HEK293 (cell line): ENCODE data around the gene C2orf81.

Experiments
- CTCF ChIA-PET: fragments of 350-600 bp; formaldehyde crosslinking; extraction: SDS; loops from one replicate; lab custom pipeline; 2021; ENCODE audit warnings: antibody characterized with exemption; lab: Yijun Ruan, JAX
- POLR2A ChIA-PET: fragments of 300-600 bp; formaldehyde crosslinking; extraction: SDS; loops from one replicate; lab custom pipeline; 2020; ENCODE audit warnings: antibody characterized with exemption, inconsistent platforms; lab: Yijun Ruan, JAX
- H3K27ac ChIP-seq: fragments of 200-500 bp; sonication (Bioruptor generic); 2 replicates; pipeline ENCODE4 v1.5.1; 2014; ENCODE audit warnings: low read depth, low read length, control low read depth, inconsistent platforms; ENCODE audit errors: extremely low read depth
- H3K36me3 ChIP-seq, 2 experiments: fragments of 200-500 bp in 1 of 2; sonication (Bioruptor generic) in 1 of 2; 1 replicate in 1 of 2; 2 replicates in 1 of 2; pipeline ENCODE4 v1.5.1; 2014 to 2017; ENCODE audit warnings: inconsistent platforms in 2 of 2, low read length in 2 of 2; ENCODE audit not compliant: control insufficient read depth in 2 of 2, insufficient read depth in 1 of 2
- H3K4me1 ChIP-seq: fragments of 200-500 bp; sonication (Bioruptor generic); 2 replicates; pipeline ENCODE4 v1.5.1; 2014; ENCODE audit warnings: mild to moderate bottlenecking, low read length, inconsistent platforms; ENCODE audit not compliant: control insufficient read depth, insufficient read depth
- H3K4me3 ChIP-seq: 2 replicates; pipeline ENCODE4 v1.5.1; 2011; ENCODE audit warnings: low read depth, mild to moderate bottlenecking, control low read depth, low read length, moderate library complexity
- H3K9me3 ChIP-seq: fragments of 200-500 bp; sonication (Bioruptor generic); 2 replicates; pipeline ENCODE4 v1.5.1; 2014; ENCODE audit warnings: low read depth, low read length, inconsistent platforms; ENCODE audit not compliant: control insufficient read depth, insufficient read depth
- ATF2 ChIP-seq: fragments of 450-650 bp; formaldehyde crosslinking; IDR thresholded peaks from 2 replicates; pipeline ENCODE4 v1.5.1; 2016; ENCODE audit warnings: missing biosample characterization, missing genetic modification characterization, low read depth
- KLF1 ChIP-seq: fragments of 450-650 bp; formaldehyde crosslinking; IDR thresholded peaks from 2 replicates; pipeline ENCODE4 v1.5.1; 2016; ENCODE audit warnings: missing biosample characterization, missing genetic modification characterization
- KLF16 ChIP-seq: fragments of 450-650 bp; formaldehyde crosslinking; IDR thresholded peaks from 2 replicates; pipeline ENCODE4 v1.5.1; 2017; ENCODE audit warnings: missing biosample characterization, missing genetic modification characterization
- OVOL3 ChIP-seq: fragments of 450-650 bp; formaldehyde crosslinking; IDR thresholded peaks from 2 replicates; pipeline ENCODE4 v1.5.1; 2016; ENCODE audit warnings: missing biosample characterization, missing genetic modification characterization
- RBAK ChIP-seq: fragments of 450-650 bp; formaldehyde crosslinking; IDR thresholded peaks from 2 replicates; pipeline ENCODE4 v1.5.1; 2016; ENCODE audit warnings: missing biosample characterization, missing genetic modification characterization
- TCF7L2 ChIP-seq: IDR thresholded peaks from 2 replicates; pipeline ENCODE4 v1.6.1; 2011; ENCODE audit warnings: low read depth, mild to moderate bottlenecking, inconsistent platforms, low read length, moderate library complexity, borderline replicate concordance
- YY1 ChIP-seq: fragments of 450-650 bp; formaldehyde crosslinking; IDR thresholded peaks from 2 replicates; pipeline ENCODE4 v1.5.1; 2018; ENCODE audit warnings: missing biosample characterization, missing genetic modification characterization
- ZBTB11 ChIP-seq: fragments of 450-650 bp; formaldehyde crosslinking; conservative IDR thresholded peaks from 2 replicates; pipeline ENCODE4 v1.5.1; 2016; ENCODE audit warnings: low read depth, missing biosample characterization, missing genetic modification characterization
- ZNF146 ChIP-seq: fragments of 450-650 bp; formaldehyde crosslinking; IDR thresholded peaks from 2 replicates; pipeline ENCODE4 v1.5.1; 2016; ENCODE audit warnings: missing biosample characterization, missing genetic modification characterization
- ZNF157 ChIP-seq: fragments of 450-650 bp; formaldehyde crosslinking; IDR thresholded peaks from 2 replicates; pipeline ENCODE4 v1.5.1; 2016; ENCODE audit warnings: missing biosample characterization, missing genetic modification characterization
- ZNF354C ChIP-seq: fragments of 450-650 bp; formaldehyde crosslinking; IDR thresholded peaks from 2 replicates; pipeline ENCODE4 v1.5.1; 2016; ENCODE audit warnings: missing biosample characterization, missing genetic modification characterization, low read depth, borderline replicate concordance
- ZNF362 ChIP-seq: fragments of 450-650 bp; formaldehyde crosslinking; IDR thresholded peaks from 2 replicates; pipeline ENCODE4 v1.5.1; 2016; ENCODE audit warnings: missing biosample characterization, missing genetic modification characterization
- ZNF423 ChIP-seq: fragments of 450-650 bp; formaldehyde crosslinking; IDR thresholded peaks from 2 replicates; pipeline ENCODE4 v1.5.1; 2016; ENCODE audit warnings: missing biosample characterization, missing genetic modification characterization
- ZNF555 ChIP-seq: fragments of 450-650 bp; formaldehyde crosslinking; conservative IDR thresholded peaks from 2 replicates; pipeline ENCODE4 v1.5.1; 2017; ENCODE audit warnings: missing biosample characterization, mild to moderate bottlenecking, missing genetic modification characterization, inconsistent platforms
- ZNF585B ChIP-seq: fragments of 450-650 bp; formaldehyde crosslinking; IDR thresholded peaks from 2 replicates; pipeline ENCODE4 v1.5.1; 2016; ENCODE audit warnings: missing biosample characterization, missing genetic modification characterization
- ZNF626 ChIP-seq: fragments of 450-650 bp; sonication (Bioruptor Pico); formaldehyde crosslinking; IDR thresholded peaks from 2 replicates; pipeline ENCODE4 v1.5.1; 2018; ENCODE audit warnings: missing biosample characterization, missing genetic modification characterization, inconsistent platforms
- ZXDB ChIP-seq: fragments of 450-650 bp; formaldehyde crosslinking; IDR thresholded peaks from 2 replicates; pipeline ENCODE4 v1.5.1; 2016; ENCODE audit warnings: missing biosample characterization, missing genetic modification characterization
- TF ChIP-seq, protein P1 (sequence below): fragments of 450-650 bp; formaldehyde crosslinking; IDR thresholded peaks from 2 replicates; pipeline ENCODE4 v1.5.1; 2016; ENCODE audit warnings: missing biosample characterization, missing genetic modification characterization
- TF ChIP-seq, protein P2 (sequence below): fragments of 450-650 bp; formaldehyde crosslinking; IDR thresholded peaks from 2 replicates; pipeline ENCODE4 v1.5.1; 2017; ENCODE audit warnings: missing biosample characterization, mild to moderate bottlenecking, missing genetic modification characterization, moderate library complexity

Gene C2orf81

GRCh38 chr2:74366036-74366435, 55.4 kb downstream of the C2orf81 start (continued):
- TF ChIP-seq ZBTB11 (tag by site-specific recombination) = no peak

- Histone ChIP-seq H3K4me1 (no peaks in the 10 kb centered on the region), H3K36me3 (peaks cover 22 to 100% of the 10 kb centered on the region in 2 experiments), H3K27ac (no peak overlapping the region), H3K4me3 (no peak overlapping the region), H3K9me3 (no peaks in the 10 kb centered on the region)
- CTCF ChIA-PET = no interaction called here
- POLR2A ChIA-PET = interaction anchor here (0.6 to 1.0 kb wide), 2 partner anchors 27 to 542 kb away, joined by 3 read pairs; no protein-coding TSS in a partner anchor
- TF ChIP-seq RBAK (no peak), ZNF354C (tag by site-specific recombination) (no peak), ZNF555 (tag by site-specific recombination) (no peak), TCF7L2 (no peak), YY1 (no peak), ATF2 (tag by site-specific recombination) (no peak), ZNF626 (tag by site-specific recombination) (no peak), KLF1 (tag by site-specific recombination) (no peak), ZXDB (tag by site-specific recombination) (no peak), ZNF423 (no peak), ZNF146 (tag by site-specific recombination) (no peak), OVOL3 (no peak), KLF16 (tag by site-specific recombination) (no peak), ZNF157 (tag by site-specific recombination) (no peak), ZNF585B (tag by site-specific recombination) (no peak), ZNF362 (tag by site-specific recombination) (no peak)
- TF ChIP-seq, protein P1, sequence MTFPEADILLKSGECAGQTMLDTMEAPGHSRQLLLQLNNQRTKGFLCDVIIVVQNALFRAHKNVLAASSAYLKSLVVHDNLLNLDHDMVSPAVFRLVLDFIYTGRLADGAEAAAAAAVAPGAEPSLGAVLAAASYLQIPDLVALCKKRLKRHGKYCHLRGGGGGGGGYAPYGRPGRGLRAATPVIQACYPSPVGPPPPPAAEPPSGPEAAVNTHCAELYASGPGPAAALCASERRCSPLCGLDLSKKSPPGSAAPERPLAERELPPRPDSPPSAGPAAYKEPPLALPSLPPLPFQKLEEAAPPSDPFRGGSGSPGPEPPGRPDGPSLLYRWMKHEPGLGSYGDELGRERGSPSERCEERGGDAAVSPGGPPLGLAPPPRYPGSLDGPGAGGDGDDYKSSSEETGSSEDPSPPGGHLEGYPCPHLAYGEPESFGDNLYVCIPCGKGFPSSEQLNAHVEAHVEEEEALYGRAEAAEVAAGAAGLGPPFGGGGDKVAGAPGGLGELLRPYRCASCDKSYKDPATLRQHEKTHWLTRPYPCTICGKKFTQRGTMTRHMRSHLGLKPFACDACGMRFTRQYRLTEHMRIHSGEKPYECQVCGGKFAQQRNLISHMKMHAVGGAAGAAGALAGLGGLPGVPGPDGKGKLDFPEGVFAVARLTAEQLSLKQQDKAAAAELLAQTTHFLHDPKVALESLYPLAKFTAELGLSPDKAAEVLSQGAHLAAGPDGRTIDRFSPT = no peak
- TF ChIP-seq, protein P2, sequence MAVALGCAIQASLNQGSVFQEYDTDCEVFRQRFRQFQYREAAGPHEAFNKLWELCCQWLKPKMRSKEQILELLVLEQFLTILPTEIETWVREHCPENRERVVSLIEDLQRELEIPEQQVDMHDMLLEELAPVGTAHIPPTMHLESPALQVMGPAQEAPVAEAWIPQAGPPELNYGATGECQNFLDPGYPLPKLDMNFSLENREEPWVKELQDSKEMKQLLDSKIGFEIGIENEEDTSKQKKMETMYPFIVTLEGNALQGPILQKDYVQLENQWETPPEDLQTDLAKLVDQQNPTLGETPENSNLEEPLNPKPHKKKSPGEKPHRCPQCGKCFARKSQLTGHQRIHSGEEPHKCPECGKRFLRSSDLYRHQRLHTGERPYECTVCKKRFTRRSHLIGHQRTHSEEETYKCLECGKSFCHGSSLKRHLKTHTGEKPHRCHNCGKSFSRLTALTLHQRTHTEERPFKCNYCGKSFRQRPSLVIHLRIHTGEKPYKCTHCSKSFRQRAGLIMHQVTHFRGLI (tag by site-specific recombination) = no peak
Measured at GRCh38 chr2:74364533-74365505, 56.6 kb downstream of the C2orf81 start.
